Prostate gland (tissue), 2 donors: ENCODE data around the gene IRF7.

Experiments used
- POLR2A ChIP-seq: fragments of 450-650 bp; IDR thresholded peaks from one replicate; pipeline ENCODE4 v1.6.1; 2016; ENCODE audit warnings: antibody characterized with exemption, mild to moderate bottlenecking
- TF ChIP-seq, protein P1 (sequence below), 4 experiments: fragments of 200-600 bp in 2 of 4; fragments of 450-650 bp in 2 of 4; sonication (generic) in 2 of 4; IDR thresholded peaks; 1 replicate in 3 of 4; 2 replicates in 1 of 4; pipeline ENCODE4 v1.5.1; 2016 to 2019; ENCODE audit warnings: antibody characterized with exemption in 4 of 4, mild to moderate bottlenecking in 2 of 4, moderate library complexity in 2 of 4

DNA sequence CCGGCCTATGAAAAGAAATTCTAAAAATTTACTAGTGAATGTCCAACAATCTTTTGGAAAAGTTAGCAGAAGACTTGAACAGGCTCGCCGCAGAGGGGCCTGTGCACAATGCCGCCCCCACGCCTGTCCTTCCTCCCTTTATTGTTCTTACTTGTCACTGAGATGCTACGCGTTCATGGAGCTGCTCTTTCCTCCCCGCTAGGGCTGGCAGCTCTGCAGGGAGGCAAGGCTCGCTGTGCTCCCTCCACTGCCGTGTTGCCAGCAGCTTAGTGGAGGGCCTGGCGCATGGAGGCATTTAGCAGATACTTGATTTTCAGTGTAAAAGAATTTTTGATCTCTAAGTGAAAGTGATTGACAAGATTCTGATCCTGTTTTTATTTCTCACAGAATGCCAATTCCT, 24.8 kb downstream of the IRF7 start:
- TF ChIP-seq, protein P1, sequence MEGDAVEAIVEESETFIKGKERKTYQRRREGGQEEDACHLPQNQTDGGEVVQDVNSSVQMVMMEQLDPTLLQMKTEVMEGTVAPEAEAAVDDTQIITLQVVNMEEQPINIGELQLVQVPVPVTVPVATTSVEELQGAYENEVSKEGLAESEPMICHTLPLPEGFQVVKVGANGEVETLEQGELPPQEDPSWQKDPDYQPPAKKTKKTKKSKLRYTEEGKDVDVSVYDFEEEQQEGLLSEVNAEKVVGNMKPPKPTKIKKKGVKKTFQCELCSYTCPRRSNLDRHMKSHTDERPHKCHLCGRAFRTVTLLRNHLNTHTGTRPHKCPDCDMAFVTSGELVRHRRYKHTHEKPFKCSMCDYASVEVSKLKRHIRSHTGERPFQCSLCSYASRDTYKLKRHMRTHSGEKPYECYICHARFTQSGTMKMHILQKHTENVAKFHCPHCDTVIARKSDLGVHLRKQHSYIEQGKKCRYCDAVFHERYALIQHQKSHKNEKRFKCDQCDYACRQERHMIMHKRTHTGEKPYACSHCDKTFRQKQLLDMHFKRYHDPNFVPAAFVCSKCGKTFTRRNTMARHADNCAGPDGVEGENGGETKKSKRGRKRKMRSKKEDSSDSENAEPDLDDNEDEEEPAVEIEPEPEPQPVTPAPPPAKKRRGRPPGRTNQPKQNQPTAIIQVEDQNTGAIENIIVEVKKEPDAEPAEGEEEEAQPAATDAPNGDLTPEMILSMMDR (IDR thresholded peaks at IDR 0.05), result no peak
- TF ChIP-seq POLR2A, result no peak
